T-helper 22 cell (primary cell): Measurements from ENCODE around the gene C1orf174.

ENCODE experiments used
- DNase-seq: peaks from one replicate; pipeline ENCODE4 v3.0.0-alpha.2; 2020; ENCODE audit warnings: low read depth

The C1orf174 gene

DNA sequence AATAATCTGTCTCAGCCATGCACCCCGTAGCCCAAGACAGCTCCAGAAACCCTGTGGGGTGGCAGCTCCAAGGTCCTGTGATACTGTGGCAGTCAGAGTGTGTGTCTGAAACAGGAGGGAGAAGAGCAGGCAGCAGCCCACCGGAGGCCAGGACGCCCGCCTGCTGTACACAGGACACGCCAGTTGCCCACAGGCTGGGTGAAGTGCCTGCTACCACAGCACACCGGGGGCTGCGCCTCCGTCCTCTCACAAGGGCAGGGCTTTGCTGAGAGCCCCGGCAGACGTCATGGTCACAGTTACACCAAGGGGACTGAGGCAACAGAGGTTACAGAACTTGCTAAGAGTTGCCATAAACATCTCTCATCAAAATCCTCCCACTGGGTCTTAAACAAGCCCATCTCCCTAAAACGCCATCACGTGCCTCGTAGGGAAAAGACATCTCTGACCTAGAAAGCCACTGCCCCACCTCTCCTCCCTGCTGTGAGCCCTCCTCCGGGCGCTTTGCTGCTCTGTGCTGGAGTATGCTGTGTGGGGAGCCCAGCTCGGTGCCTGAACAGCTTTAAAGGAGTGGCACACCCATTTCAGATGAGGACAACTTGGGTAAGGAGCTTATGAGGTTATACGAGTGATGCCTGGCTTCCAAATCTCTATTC, 5.3 kb downstream of the C1orf174 start:
- DNase-seq = no peak

DNA sequence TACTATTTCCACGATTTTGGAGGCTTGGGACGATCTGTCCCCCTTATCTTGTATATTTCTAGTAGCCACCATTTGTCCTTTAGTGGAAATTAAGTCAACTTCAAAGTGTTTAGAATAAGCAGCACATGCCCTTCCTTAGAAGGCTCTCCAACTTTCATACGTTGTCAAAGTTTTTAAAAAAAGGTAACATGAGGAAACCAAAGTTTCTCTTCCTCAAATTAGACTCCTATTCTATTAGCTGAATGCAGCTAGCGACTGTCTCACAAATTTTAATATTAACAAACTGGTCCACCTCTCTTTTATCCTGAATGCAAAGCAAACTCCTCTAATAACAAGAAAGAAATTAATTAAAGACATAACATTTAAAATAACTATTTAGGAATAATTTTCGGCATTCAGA, 6.9 kb downstream of the C1orf174 start:
- DNase-seq = no peak

DNA sequence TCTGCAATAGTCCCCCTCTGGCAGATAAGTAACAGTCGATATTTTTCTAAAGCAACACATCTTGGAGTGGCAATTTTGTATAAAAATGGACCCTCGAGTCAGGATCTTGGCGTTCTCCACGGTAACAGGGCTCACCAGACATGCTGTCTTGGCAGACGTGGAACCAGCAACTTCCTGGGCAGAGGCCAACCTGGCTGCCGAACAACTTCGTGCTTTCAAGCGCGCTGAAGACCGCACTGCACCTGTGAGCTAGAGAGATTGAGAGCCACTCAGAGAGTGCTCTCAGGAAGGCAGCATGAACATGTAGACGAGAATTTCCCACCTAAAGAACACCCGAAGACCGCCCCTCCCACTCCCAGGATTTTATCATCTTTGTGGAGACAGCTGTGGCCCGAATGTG, 7.3 kb downstream of the C1orf174 start:
- no peak for DNase-seq

DNA sequence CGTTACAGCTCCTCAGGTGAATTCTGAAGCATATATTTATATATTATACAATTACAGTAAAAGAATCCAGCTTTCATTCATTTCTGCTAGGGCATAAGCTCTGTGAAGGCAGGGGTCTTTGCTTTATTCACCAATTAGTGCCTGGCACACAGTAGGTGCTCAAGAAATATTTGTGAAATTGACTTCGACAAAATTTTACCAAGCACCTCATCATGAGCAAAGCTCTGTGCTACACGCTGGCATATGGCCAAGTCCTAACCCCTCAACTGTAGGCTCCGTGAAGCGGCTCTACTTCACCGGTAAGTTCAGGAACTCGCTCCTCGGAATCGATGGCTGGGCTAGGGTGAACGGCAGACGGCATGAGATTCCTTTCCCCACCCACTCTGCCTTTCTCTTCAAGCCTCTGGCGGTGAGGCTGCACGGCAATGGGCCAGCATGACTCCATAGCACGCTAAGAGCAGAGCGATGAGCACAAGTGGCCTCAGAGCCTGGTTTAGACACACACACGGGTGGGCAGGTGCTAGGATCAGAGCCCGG, 8.7 kb downstream of the C1orf174 start:
- DNase-seq = no peak

DNA sequence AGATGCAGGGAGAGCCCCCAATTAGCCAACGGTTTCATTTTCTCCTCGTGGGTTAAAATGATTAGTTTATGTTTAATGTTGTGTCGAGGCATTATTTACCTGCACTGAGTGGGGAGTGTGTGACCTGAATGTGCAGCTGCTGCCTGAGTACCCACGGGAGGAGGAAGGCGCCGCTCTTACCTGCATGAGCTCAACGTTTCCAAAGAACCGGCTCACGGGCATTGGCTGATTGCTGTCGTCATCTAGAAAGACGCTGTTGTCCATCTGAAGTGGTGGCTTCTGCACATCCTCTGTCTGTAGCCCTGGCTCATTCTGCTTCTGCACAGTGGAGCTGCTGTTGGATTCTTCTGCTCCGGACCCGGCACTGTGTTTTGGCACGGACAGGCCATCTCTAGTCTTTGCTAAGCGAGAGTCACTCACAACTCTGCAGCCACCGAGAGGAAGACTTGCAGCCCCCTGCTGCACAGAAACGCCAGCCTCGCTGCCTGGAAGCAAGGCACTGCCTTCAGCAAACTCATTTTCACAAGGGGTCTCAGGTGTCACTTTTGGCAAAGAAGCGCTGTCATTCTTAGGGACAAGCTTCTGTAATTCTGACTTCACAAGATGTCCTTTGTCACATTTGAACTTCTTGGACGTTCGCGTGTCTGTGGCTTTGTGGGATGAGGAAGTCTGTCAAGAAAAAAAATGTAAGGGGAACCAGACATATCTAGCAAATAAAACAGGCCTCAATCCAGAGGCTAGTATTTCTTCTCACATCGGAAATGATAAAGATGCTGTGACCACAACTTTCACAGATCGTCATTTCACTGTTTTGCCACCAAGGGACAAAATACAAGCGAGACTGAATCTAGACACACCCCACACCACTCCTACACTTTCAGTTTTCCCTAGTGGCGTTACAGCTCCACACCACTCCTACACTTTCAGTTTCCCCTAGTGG, 9.4 kb downstream of the C1orf174 start:
- DNase-seq = no peak

DNA sequence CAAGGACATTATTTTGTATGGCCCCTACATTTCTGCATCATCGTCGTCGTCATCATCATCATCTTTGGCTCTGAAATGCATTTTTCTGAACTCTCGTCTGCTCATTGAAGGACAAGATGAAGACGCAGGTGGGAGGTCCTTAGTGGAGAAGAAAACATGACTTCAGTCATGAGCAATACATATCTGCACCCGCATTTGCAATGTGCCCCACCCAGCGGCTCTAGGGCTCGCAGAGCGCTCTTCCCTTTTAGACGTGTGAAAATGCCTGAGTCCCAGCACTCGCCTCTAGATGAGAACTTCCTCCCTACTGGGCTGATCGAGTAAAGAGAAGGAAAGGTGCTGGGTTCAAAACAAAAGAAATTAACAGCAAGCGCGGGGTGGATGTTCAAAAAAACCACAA, 10.1 kb downstream of the C1orf174 start:
- DNase-seq = no peak

DNA sequence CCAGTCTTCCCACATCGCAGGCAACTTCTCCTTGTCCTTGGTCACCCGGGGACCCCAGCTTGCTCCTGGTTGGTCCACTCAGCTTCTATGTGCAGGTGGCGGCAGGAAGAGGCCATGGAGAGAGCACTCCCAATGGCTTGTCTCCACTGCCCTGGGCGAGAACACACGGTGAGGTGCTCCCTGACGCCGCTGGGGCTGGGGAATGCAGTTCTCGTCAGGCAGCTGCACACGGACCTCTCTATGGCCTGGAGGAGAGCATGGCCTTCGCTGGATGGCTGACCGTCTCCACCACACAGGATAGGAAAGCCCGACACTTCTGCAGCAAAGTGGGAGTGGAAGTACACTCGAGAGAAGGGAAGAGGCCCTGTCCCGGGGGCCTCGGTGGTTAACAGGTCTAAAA, 11.8 kb downstream of the C1orf174 start:
- no peak for DNase-seq

DNA sequence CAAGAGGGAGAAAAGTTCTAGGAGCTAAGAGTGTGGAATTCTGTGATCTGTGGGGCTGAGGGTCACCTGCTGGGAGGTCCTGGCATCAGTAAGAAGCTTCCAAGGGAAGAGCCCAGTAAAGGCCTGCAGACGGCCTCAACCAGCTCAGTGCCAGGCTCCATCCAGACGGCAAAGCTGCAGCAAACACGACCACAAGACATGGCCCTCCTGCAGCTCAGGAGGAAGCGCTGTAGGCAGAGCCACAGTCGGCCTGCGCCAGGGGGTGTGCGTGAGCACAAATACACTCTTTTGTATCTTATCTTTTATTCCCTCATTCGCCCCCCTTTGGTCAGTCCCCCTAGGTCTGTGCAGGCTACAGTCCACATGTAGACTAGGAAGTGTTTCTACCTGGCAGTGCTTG, 13.4 kb downstream of the C1orf174 start:
- DNase-seq = no peak

DNA sequence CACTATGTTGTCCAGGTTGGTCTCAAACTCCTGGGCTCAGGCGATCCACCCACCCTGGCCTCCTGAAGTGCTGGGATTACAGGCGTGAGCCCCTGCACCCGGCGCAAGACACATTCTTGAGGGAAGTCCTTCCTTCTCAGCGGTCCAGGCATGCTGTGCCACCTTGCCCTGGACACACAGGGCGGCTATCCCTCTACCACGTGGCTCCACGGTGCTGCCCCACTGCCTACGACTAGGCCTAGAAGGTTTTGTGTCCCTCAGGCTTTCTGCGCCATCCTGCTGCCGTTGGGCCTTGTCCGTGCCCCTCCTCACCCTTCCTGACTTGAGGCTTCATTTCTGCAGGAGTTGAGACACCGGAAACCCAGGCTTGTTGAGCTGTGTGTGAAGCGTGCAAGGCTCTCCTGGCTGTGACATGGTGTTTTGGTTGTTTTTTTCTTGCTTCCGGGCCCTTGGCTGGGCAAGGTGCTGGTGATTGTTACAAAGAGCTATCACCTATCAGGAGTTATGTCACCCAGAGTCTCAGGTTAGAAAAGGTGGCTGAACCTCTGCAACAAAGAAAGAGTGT, 13.9 kb downstream of the C1orf174 start:
- no peak for DNase-seq

DNA sequence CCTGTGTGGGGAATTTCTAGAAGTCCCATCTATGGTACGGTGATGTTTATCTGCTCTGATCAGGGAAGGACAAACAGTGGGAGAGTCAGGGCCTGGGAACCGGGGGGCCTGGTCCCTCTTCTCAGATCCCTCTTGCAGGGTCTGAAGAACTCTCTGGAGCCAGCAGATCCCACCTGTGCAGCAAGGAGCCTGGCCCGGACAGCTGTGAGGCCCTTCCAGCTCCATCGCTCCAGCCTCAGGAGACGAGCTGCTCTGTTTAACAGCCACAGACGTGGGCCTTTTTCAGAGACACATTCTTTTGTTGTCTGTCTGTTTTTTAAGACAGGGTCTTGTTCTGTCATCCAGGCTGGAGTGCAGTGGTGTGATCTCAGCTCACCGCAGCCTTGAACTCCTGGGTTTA, 14.5 kb downstream of the C1orf174 start:
- no peak for DNase-seq

DNA sequence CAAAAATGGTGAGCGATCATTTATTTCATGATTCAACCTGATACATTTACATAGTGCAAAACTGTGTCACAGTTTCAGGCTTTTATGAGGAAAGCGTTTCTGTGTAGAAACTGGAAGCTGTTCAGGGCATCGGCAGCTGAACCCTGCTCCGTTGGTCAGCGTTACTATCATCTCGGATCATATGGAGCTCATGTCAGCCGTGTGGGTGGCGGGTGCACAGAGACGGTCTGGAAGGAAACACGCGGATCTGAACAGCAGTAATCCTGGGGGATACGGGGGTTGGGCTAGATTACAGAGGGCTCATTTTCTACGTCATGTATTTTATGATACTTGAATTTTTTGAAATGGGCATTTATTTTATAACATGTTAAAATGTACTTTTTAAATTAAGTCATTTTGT, 15.1 kb downstream of the C1orf174 start:
- DNase-seq = no peak

DNA sequence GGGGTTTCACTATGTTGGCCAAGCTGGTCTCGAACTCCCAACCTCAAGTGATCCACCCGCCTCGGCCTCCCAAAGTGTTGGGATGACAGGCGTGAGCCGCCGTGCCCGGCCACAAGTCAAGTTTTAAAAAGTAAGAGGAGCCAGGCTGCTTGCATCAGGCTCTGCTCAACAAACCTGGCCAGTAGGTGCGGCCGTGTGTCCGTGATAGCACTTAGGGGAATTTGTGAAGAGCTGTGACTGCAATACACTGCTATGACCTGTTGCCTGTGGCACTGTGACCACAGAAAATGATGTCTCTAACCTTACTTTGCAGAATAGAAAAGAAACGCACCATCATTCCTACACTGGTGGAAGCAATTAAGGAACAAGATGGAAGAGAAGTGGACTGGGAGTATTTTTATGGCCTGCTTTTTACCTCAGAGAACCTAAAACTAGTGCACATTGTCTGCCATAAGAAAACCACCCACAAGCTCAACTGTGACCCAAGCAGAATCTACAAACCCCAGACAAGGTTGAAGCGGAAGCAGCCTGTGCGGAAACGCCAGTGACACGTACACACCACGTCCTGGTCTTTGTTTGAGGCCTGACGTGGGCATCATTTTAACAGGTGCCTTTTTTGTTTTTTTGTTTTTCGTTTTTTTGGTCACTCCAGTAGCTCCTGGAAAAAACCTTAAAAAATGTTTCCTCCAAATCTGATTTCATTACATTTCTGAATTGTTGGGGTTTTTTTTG, 16.7 kb downstream of the C1orf174 start:
- no peak for DNase-seq

DNA sequence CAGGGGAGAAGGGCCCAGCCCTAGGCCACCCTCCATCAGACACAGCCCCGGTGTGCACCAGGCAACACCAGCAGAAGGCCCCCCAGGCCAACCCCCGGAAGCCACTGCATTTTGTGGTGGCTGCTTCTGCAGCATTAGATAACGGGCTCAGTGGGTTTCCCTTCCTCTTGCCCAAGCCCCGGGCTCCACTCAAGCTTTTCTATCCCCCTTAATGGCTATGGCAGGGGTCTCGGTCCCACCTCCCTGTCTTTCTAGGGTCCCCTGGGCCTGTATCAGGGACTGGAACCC, 18.9 kb downstream of the C1orf174 start:
- no peak for DNase-seq

DNA sequence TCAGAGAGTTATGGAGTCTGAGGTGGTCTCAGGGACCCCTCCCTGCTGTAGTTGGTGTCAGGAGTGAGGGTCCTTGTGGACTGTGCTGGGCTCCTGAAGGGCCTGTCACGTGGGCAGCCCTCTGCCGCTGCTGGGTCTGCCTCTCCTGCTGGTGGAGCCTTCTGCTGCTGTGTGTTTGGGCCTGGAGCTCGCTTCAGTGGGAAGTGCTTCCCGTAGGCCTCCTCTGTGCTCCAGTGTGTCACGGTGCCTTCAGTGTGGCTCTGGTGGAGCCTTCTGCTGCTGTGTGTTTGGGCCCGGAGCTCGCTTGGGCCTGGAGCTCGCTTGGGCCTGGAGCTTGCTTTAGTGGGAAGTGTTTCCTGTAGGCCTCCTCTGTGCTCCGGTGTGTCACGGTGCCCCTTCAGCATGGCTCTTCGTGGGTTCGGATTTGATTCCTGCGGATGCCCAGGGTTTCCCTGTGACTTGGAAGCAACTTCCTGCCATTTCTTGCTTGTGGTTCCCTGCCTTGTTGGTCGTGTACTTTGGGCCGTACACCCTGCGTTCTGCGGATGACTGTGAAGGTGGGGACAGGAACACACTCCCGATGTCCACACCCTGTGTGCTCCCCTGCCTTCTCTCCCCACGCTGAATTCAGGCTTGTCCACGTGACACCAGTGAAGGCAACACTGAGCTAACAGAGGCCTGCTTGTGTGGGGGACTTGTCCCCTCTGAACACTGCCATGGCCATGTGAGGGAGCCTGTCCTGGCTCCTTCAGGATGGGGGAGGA, 19.5 kb downstream of the C1orf174 start:
- no peak for DNase-seq

DNA sequence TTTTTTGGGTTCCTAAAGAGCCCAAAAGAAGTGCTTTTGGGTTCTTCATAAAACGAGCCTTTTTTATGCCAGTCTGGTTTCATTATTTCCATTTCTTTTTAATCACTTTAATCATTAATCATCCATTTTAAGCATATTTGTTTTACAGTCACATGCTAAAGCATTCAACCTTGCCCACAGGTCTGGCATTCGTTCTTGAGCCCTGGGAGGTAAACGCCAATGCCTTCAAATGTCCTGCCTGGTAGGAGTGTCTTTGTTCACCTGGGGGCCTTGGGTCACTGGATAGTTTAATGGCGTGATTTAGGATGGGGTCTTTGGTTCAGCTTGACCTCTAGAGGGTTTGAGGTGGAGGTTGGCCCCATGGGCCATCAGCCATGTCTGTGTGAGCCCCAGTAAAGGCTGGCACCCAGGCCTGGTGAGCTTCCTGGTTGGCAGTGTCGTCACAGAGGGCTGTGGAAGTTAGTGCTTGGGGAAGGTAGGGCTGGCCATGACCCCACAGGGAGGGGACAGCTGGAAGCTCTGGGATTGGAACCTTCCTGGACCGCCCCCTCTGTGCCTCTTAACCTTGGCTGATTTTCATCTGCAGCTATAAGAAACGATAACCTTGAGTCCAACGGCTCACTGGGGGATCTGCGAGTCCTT, 20.2 kb downstream of the C1orf174 start:
- DNase-seq = no peak

DNA sequence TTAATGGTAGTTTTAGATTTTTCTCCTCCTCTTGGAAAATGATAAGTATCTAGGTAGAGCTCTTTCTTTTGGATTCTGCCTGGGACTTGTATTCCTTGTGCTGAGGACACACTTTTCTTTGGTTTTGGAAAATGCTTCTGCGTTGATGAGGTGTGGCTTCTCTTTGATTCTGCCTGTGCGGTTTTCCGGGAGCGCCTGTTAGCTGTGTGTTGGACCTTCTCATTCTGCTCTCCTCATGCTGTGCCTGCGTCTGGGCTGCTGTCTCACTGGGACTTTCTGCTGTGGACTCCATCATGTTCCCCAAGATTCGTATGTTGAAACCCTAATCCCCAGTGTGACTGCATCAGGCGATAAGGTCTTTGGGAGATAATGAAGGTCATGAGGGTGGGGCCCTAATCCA, 21.0 kb downstream of the C1orf174 start:
- DNase-seq = no peak

DNA sequence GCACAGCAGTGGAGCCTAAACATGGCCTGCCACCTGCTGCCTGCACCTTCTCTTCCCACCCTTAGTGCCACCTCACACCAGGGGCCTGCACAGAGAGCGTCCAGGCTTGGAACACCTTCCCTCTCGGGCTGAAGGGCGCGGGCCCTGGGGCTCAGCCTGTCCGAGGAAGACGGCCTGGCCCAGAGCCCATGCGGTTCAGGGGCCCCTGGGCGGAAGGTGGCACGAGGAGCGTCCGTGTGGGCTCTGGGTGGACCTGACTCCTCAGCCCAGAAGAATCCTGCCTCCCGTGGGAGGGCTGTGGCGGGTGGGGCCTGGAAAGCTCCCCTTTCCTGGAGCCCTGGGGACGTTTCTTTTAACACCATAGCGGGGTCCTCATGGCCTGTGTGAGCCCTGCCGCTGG, 23.4 kb downstream of the C1orf174 start:
- no peak for DNase-seq

DNA sequence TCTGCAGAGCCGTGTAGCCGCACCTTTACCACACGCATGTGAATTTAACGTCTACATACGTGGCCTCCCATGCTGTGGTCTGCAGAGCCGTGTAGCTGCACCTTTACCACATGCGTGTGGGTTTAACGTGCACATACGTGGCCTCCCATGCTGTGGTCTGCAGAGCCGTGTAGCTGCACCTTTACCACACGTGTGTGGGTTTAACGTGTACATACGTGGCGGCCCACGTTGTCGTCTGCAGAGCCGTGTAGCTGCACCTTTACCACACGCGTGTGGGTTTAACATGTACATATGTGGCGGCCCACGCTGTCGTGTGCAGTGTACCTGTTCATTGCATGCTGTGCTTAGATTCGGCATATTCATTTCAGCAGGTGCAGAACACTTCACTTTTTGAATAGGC, 25.3 kb downstream of the C1orf174 start:
- DNase-seq = no peak

DNA sequence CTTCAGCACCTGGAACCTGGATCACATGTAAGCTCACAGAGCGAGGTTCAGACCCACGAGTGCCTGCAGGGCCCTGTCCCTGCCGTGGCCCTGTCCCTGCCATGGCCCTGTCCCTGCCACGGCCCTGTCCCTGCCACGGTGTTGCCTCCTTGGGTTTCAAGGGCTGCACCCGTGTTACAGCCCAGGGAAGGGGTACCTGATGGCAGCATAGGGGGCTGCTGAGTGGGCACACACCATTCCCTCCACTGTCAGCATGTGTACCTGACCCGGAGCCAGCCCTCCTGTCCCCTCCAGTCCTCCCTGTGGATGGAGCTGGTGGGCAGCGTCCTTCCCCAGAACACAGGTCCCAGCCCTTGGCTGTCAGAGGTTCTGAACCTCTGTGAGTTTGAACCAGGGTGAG, 27.5 kb downstream of the C1orf174 start:
- no peak for DNase-seq

DNA sequence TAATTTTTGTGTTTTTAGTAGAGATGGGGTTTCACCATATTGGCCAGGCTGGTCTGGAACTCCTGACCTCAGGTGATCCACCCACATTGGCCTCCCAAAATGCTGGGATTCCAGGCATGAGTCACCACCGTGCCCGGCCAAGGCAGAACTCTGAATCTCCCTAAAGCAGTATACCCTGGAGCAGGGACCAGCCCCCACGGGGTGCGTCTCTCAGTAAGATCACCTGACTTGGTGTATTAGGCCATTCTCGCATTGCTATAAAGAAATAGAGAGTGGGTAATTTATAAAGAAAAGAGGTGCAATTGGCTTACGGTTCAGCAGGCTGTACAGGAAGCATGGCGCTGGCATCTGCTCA, 28.6 kb downstream of the C1orf174 start:
- no peak for DNase-seq

DNA sequence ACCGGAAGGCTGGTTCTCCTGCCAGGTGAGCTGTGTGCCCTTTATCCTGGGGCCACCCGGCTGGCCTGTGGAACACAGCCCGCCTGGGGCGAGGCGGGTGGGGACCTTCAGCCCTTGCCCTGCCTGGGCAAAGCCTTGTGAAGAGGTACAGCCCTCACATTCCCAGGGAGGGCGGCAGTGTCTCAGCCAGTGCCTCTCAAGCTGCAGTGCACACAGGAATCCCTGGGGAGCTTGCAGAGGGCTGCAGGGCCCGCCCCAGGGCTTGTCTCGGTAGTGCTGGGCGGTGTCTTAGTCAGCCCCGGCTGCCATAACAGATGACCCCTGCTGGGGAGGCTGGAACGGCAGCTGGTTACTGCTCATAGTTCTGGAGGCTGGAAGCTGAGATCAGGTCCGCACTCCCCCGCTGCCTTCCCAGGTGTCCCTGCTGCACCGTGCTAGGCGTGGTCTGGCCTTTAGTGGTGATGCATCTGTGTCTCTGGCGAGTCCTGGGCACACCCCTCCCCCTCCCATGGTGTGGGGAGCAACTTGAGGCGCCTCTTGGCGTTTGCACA, 30.2 kb downstream of the C1orf174 start:
- DNase-seq = no peak
